Measurements from ENCODE around the gene AFAP1. TPM values are rescaled to one million over a fixed set of nuclear protein-coding genes. Genes with fewer than 3 reads are reported as not detected.

AFAP1 gene
- polyA plus RNA-seq, 1 experiment = 48.5 TPM

GRCh38 chr4:7822137-7822505, 117.5 kb downstream of the AFAP1 start:
- TF ChIP-seq CTCF (IDR thresholded peaks at IDR 0.05; ENCODE audit: insufficient read depth, low read depth, low read length) = no peak
- ChIA-PET POLR2A (no interaction called here), CTCF (interaction anchor here (1.0 to 1.2 kb wide), 4 partner anchors 9 to 20 kb away, joined by 3 to 4 read pairs (median 3); no protein-coding TSS in a partner anchor)
- H3K4me3 ChIP-seq (ENCODE audit: low read depth, low read length) = no peak overlapping the region
- H3K27me3 ChIP-seq (ENCODE audit: control insufficient read depth, insufficient read depth, low read length) = no peaks in the 10 kb centered on the region
- DNase-seq (ENCODE audit: low read depth) = no peak
- H3K36me3 ChIP-seq (ENCODE audit: control insufficient read depth, insufficient read depth, low read length) = peaks cover 24% of the 10 kb centered on the region

DNA sequence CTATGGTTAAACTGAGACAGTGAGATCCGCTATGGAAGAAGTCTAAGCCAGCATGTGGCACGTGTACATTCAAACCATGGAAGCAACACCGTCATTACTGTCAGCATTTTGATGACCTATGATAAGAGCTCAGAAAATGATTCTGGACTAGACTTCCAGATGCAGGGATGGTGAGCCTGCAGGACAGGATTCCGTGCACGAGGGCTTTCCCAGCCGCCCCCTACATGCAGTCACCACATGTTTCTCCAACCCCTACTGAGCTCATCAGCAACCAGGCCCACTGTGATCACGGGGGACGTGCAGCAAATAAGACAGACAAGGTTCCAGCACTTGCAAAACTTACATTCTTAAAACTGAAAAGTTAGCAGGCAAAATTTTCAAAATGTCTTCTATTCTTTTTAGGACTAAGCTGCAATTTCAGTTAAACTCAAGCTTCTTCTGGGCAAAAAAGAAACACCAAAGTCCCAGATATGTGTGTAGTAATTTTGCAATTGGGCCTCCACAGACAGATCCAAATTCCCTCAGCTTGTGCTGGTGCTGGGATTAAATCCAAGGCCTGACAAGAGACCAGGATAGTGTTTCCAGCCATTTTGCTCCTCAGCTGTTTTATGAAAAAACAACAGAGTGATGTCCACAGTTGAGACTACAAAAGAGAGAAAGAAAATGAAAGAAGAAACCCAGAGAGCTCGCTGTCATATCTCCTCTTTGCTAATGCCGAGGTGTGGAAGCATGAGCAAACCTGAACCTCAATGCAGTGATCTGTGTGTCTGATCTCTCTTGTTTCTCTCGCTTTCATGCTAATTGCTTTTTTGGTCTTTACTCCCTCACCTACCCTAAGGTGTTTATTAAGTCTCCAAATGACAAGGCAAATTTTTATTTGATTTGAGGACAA, 118.2 kb downstream of the AFAP1 start:
- no peak overlapping the region for H3K4me3 ChIP-seq (ENCODE audit: low read depth, low read length)
- H3K36me3 ChIP-seq (ENCODE audit: control insufficient read depth, insufficient read depth, low read length) = peaks cover 24% of the 10 kb centered on the region

DNA sequence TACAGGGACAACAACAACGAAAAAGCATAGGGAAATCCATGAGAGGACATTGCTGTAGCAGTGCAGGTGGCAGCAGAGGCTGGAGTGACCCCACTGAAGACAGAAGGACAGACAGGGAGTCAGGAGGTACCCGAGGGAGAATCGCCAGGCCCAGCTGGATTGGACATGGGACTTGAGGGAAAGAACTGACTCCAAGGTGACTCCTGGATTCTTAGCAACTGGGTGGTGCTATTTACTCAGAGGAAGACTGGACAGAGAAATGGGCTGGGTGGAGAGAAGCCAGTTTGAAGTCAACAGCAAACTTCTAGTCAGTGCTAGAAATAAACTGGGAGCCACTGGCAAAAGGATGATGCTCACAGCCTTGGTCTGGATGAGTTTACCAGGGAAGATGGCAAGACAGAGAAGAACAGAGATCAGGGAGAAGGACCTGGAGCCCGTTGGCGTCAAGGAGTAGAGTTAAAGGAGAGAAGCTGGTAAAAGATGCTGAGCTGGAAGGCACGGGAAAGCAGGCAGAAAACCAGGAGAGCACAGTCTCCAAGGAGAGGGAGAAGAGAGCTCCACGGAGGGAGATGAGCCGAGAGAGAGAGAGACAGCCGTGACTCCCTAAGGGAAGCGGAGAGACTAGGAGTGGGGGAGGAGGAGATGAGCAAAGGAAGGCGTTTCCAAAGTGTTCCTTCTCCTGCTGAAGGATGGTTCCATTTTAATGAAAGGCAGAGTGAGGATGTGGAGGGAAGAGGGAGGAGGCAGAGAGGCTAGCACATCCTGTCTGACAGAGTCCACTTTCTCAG, 119.4 kb downstream of the AFAP1 start:
- DNase-seq (ENCODE audit: low read depth) = no peak
- CTCF ChIA-PET = interaction anchor here (1.7 kb wide), 2 partner anchors 10 to 167 kb away, joined by 4 to 7 read pairs; no protein-coding TSS in a partner anchor
- Histone ChIP-seq H3K4me3 (ENCODE audit: low read depth, low read length) (no peak overlapping the region), H3K27me3 (ENCODE audit: control insufficient read depth, insufficient read depth, low read length) (no peaks in the 10 kb centered on the region), H3K36me3 (ENCODE audit: control insufficient read depth, insufficient read depth, low read length) (peaks cover 22% of the 10 kb centered on the region)
- TF ChIP-seq CTCF (IDR thresholded peaks at IDR 0.05; ENCODE audit: insufficient read depth, low read depth, low read length) = no peak
- POLR2A ChIA-PET = no interaction called here

More for the DNA sequence above, 118.2 kb downstream of the AFAP1 start:
- H3K27me3 ChIP-seq (ENCODE audit: control insufficient read depth, insufficient read depth, low read length) = no peaks in the 10 kb centered on the region
- ChIA-PET POLR2A (no interaction called here), CTCF (interaction anchor here (1.0 to 1.7 kb wide), 7 partner anchors 8 to 166 kb away, joined by 3 to 7 read pairs (median 4); no protein-coding TSS in a partner anchor)
- DNase-seq (ENCODE audit: low read depth) = no peak
- TF ChIP-seq CTCF (IDR thresholded peaks at IDR 0.05; ENCODE audit: insufficient read depth, low read depth, low read length) = no peak

DNA sequence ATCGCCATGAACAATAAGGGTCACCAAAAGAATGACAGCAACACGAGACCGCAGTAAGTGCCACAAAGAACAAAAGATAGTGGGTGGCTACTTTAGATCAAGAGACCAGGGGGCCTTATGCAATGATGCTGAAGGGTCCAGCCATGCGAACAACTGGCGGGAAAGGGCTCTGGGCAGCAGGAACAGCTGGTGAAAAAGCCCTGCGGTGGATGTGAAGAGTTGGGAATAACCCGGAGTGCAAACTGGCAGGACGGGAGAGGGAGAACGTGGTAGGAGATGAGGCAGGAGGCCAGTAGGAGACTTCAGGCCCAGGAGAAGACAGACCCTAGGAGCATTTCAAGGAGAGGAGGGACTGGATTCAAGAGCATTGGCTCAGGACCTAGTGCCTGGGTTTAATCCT, 120.2 kb downstream of the AFAP1 start:
- no peak for TF ChIP-seq CTCF (IDR thresholded peaks at IDR 0.05; ENCODE audit: insufficient read depth, low read depth, low read length)
- Histone ChIP-seq H3K4me3 (ENCODE audit: low read depth, low read length) (no peak overlapping the region), H3K27me3 (ENCODE audit: control insufficient read depth, insufficient read depth, low read length) (no peaks in the 10 kb centered on the region), H3K36me3 (ENCODE audit: control insufficient read depth, insufficient read depth, low read length) (peaks cover 27% of the 10 kb centered on the region)
- ChIA-PET POLR2A (no interaction called here), CTCF (interaction anchor here (1.1 kb wide), 1 partner anchor 167 kb away, joined by 3 read pairs; no protein-coding TSS in a partner anchor)
- DNase-seq (ENCODE audit: low read depth) = no peak

Measured in BJ (cell line).